ENCODE results near the gene PAPOLB. TPM values are rescaled to one million over a fixed set of nuclear protein-coding genes. Genes with fewer than 3 reads are reported as not detected.

The PAPOLB gene
- total RNA-seq, 6 experiments from 2014 or later: not detected

GRCh38 chr7:4822677-4823076 is 39.2 kb downstream of the PAPOLB start:
- Mint-ChIP-seq H3K27me3 (ENCODE audit: insufficient read depth) (peaks cover 15% of the 10 kb centered on the region), H3K27ac (no peak overlapping the region), H3K9me3 (no peaks in the 10 kb centered on the region; the same call in 1 of the 2 replicates), H3K36me3 (ENCODE audit: low read depth) (no peaks in the 10 kb centered on the region), H3K4me1 (ENCODE audit: low read depth) (no peaks in the 10 kb centered on the region), H3K4me3 (no peak overlapping the region)
- TF ChIP-seq, protein P1, sequence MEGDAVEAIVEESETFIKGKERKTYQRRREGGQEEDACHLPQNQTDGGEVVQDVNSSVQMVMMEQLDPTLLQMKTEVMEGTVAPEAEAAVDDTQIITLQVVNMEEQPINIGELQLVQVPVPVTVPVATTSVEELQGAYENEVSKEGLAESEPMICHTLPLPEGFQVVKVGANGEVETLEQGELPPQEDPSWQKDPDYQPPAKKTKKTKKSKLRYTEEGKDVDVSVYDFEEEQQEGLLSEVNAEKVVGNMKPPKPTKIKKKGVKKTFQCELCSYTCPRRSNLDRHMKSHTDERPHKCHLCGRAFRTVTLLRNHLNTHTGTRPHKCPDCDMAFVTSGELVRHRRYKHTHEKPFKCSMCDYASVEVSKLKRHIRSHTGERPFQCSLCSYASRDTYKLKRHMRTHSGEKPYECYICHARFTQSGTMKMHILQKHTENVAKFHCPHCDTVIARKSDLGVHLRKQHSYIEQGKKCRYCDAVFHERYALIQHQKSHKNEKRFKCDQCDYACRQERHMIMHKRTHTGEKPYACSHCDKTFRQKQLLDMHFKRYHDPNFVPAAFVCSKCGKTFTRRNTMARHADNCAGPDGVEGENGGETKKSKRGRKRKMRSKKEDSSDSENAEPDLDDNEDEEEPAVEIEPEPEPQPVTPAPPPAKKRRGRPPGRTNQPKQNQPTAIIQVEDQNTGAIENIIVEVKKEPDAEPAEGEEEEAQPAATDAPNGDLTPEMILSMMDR (IDR thresholded peaks at IDR 0.05): no peak
- no peak for DNase-seq

GRCh38 chr7:4820967-4821471 is 40.8 kb downstream of the PAPOLB start:
- TF ChIP-seq, protein P1 (IDR thresholded peaks at IDR 0.05): no peak
- no peak overlapping the region for H3K4me3 Mint-ChIP-seq
- no peaks in the 10 kb centered on the region for H3K4me1 Mint-ChIP-seq (ENCODE audit: low read depth)
- no peak overlapping the region for H3K27ac Mint-ChIP-seq
- no peaks in the 10 kb centered on the region for H3K36me3 Mint-ChIP-seq (ENCODE audit: low read depth)
- no peak for DNase-seq
- no peaks in the 10 kb centered on the region; the same call in 1 of the 2 replicates for H3K9me3 Mint-ChIP-seq
- peaks cover 15% of the 10 kb centered on the region for H3K27me3 Mint-ChIP-seq (ENCODE audit: insufficient read depth)

- DNase-seq: no peak
- peaks cover 15% of the 10 kb centered on the region for H3K27me3 Mint-ChIP-seq (ENCODE audit: insufficient read depth)
Observed at GRCh38 chr7:4820405-4820966, 41.3 kb downstream of the PAPOLB start.

GRCh38 chr7:4819560-4820404 is 42.0 kb downstream of the PAPOLB start:
- Mint-ChIP-seq H3K4me3 (no peak overlapping the region; the same call in 1 of the 2 replicates), H3K4me1 (ENCODE audit: low read depth) (no peaks in the 10 kb centered on the region), H3K36me3 (ENCODE audit: low read depth) (no peaks in the 10 kb centered on the region), H3K27ac (no peak overlapping the region), H3K9me3 (no peaks in the 10 kb centered on the region; the same call in 1 of the 2 replicates), H3K27me3 (ENCODE audit: insufficient read depth) (peaks cover 11% of the 10 kb centered on the region)
- TF ChIP-seq, protein P1 (IDR thresholded peaks at IDR 0.05): no peak
- DNase-seq: no peak

More at GRCh38 chr7:4820405-4820966, 41.3 kb downstream of the PAPOLB start:
- H3K27ac Mint-ChIP-seq: no peak overlapping the region
- no peaks in the 10 kb centered on the region for H3K36me3 Mint-ChIP-seq (ENCODE audit: low read depth)
- H3K4me1 Mint-ChIP-seq (ENCODE audit: low read depth): no peaks in the 10 kb centered on the region
- TF ChIP-seq, protein P1 (IDR thresholded peaks at IDR 0.05): no peak
- H3K9me3 Mint-ChIP-seq: no peaks in the 10 kb centered on the region; the same call in 1 of the 2 replicates
- no peak overlapping the region for H3K4me3 Mint-ChIP-seq

DNA sequence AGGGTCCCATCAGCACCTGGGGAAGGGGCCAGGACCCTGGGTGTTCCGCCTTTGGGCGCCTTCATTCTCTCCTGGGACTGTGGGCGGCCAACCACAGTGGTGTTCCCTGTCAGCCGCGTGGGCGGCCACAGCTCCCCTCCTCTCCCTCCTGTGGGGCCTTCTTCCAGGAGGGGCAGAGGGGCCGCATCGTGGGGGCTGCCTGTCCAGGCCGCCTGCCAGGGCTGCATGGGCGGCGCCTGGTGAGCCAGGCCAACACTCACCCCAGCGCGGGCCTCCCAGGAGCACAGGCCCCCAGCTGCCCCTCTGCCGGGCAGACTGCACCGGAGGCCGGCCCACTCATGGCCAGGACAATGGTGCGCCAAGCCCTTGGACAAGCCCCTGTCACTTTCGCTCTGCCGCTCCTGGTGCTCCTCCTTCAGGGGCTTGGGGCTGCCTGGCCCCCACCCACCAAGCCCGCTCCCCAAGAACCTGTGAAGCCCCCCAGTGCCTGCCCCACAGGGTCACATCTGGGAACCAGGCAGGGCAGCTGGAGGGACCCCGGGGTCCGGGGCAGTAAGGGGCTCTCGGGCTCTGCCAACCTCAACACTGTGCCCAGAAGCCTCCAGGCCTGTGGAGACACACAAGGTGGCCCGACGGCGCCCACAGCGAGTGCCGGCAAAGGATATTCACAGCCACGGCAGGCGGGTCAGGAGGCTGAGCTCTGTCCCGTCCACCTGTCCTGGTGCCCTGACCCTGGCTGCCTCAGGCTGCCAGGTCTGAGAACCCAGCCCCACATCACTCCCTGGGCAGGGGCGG is 43.6 kb downstream of the PAPOLB start:
- Mint-ChIP-seq H3K27ac (no peak overlapping the region), H3K27me3 (ENCODE audit: insufficient read depth) (peaks cover 10% of the 10 kb centered on the region), H3K4me3 (no peak overlapping the region), H3K36me3 (ENCODE audit: low read depth) (peaks cover 6% of the 10 kb centered on the region), H3K9me3 (peaks cover 11% of the 10 kb centered on the region), H3K4me1 (ENCODE audit: low read depth) (no peaks in the 10 kb centered on the region)
- DNase-seq: no peak
- TF ChIP-seq, protein P1 (IDR thresholded peaks at IDR 0.05): no peak
